Hepatocyte (in vitro differentiated cells): ENCODE measurements around the gene DIPK1B. TPM values are rescaled to one million over a fixed set of nuclear protein-coding genes. Genes with fewer than 3 reads are reported as not detected.

ENCODE experiments used
- DNase-seq: peaks from one replicate; pipeline ENCODE4 v3.0.0-alpha.2; 2016; ENCODE audit warnings: low spot score
- H2AFZ ChIP-seq: fragments of 200-600 bp; sonication (generic); 2 replicates; pipeline ENCODE4 v1.6.0; 2016; ENCODE audit warnings: antibody characterized with exemption, mild to moderate bottlenecking
- H3K27ac ChIP-seq: fragments of 200-600 bp; sonication (generic); 2 replicates; pipeline ENCODE4 v1.5.1; 2016; ENCODE audit warnings: mild to moderate bottlenecking
- H3K27me3 ChIP-seq: fragments of 200-600 bp; sonication (generic); 2 replicates; pipeline ENCODE4 v1.6.1; 2016
- H3K36me3 ChIP-seq: fragments of 200-600 bp; sonication (generic); replicated peaks from 2 replicates; pipeline ENCODE4 v1.5.1; 2016; ENCODE audit warnings: low read depth; ENCODE audit not compliant: insufficient read depth
- H3K4me1 ChIP-seq: fragments of 200-600 bp; sonication (generic); 2 replicates; pipeline ENCODE4 v1.5.1; 2016; ENCODE audit warnings: mild to moderate bottlenecking, moderate library complexity; ENCODE audit not compliant: insufficient read depth
- H3K4me2 ChIP-seq: fragments of 200-600 bp; sonication (generic); 2 replicates; pipeline ENCODE4 v1.6.0; 2016
- H3K4me3 ChIP-seq: fragments of 200-600 bp; sonication (generic); 2 replicates; pipeline ENCODE4 v1.5.1; 2016; ENCODE audit warnings: mild to moderate bottlenecking
- H3K79me2 ChIP-seq: fragments of 200-600 bp; sonication (generic); 2 replicates; pipeline ENCODE4 v1.6.0; 2017; ENCODE audit warnings: mild to moderate bottlenecking
- H3K9me2 ChIP-seq: fragments of 200-600 bp; sonication (generic); replicated peaks from 2 replicates; pipeline ENCODE4 v1.6.0; 2017; ENCODE audit warnings: mild to moderate bottlenecking; ENCODE audit not compliant: insufficient read depth
- H3K9me3 ChIP-seq: fragments of 200-600 bp; sonication (generic); 2 replicates; pipeline ENCODE4 v1.5.1; 2016; ENCODE audit warnings: low read depth, mild to moderate bottlenecking
- H4K20me1 ChIP-seq: fragments of 200-600 bp; sonication (generic); 2 replicates; pipeline ENCODE4 v1.6.0; 2016; ENCODE audit warnings: mild to moderate bottlenecking; ENCODE audit not compliant: insufficient read depth, poor library complexity, severe bottlenecking
- EZH2 ChIP-seq: fragments of 200-600 bp; sonication (generic); IDR thresholded peaks from 2 replicates; pipeline ENCODE4 v1.6.1; 2016; ENCODE audit warnings: antibody characterized with exemption, mild to moderate bottlenecking, borderline replicate concordance
- EZH2phosphoT487 ChIP-seq: fragments of 200-600 bp; sonication (generic); IDR thresholded peaks from one replicate; pipeline ENCODE4 v1.6.1; 2018; ENCODE audit warnings: antibody characterized with exemption, mild to moderate bottlenecking, low read depth, moderate library complexity; ENCODE audit not compliant: unreplicated experiment, severe bottlenecking
- WGBS: methylation state at CpG from one replicate; pipeline ENCODE4 v1.1.6; 2016; ENCODE audit warnings: low lambda C conversion rate; ENCODE audit errors: missing lambda C conversion rate; 5-methylcytosine and 5-hydroxymethylcytosine counted together
- polyA plus RNA-seq: library from polyadenylated mRNA; unstranded; fragments of >200 nt; fragmentation: Nextera tagmentation; extraction: Ambion mirVana; gene quantifications from 2 replicates; pipeline ENCODE4 v1.2.1, GENCODE V29; 2016
- total RNA-seq: library from RNA; depleted of rRNA; stranded (reverse); fragments of >200 nt; gene quantifications from 2 replicates; pipeline ENCODE4 v1.2.3, GENCODE V29; 2014
- TF ChIP-seq, protein P1 (sequence below): fragments of 200-600 bp; sonication (generic); IDR thresholded peaks from 2 replicates; pipeline ENCODE4 v1.5.1; 2016; ENCODE audit warnings: antibody characterized with exemption, mild to moderate bottlenecking; ENCODE audit not compliant: poor library complexity

DIPK1B gene
- total and polyA plus RNA-seq, 2 experiments from 2014 or later, result 33.3 to 39.4 TPM

DNA sequence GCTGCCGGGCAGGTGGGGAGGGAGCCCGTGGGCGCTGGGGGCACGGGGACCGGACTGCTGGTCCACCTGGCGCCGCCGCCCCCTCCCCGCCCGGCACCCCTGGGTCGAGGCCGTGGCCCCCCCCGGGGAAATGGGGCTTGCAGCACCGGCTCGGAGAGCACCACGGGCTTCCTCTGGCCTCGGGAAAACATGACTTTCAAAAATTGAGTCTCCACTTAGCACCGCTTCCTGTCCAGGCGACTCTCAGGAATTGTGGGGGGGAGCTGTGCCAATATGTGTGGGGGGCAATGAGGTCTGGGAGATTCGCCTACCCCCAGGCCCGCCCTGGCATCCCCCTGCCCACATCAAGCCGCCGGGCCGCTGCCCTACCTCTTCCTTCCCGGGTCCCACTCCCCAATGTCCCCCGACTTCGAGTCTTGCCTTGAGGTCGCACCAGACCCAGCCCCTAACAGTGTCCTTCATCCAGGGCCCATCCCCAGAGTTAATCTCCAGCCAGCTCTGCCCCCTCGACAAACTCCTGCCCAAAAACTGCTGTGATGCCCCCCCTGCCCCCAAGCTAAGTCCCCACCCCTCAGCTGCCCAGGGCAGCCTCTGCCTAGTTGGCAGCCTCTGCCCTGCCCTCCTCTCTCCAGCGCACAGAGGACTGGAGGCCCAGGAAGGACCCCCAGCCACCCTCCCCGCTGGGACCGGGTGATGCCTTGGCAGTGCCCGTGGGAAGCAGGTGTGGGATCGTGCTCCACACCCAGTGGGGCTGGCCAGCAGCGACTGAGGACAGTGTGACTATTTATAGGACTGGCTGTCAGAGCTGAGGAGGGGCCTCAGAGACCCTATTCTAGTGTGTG is 45.8 kb upstream of the DIPK1B start:
- peak overlapping the region; percentile 36 for H3K4me3 ChIP-seq
- no peaks in the 10 kb centered on the region for H3K9me3 ChIP-seq
- DNase-seq, result no peak
- no peaks in the 10 kb centered on the region for H3K36me3 ChIP-seq
- no peak overlapping the region for H3K27ac ChIP-seq
- no peak for TF ChIP-seq EZH2
- TF ChIP-seq, protein P1, sequence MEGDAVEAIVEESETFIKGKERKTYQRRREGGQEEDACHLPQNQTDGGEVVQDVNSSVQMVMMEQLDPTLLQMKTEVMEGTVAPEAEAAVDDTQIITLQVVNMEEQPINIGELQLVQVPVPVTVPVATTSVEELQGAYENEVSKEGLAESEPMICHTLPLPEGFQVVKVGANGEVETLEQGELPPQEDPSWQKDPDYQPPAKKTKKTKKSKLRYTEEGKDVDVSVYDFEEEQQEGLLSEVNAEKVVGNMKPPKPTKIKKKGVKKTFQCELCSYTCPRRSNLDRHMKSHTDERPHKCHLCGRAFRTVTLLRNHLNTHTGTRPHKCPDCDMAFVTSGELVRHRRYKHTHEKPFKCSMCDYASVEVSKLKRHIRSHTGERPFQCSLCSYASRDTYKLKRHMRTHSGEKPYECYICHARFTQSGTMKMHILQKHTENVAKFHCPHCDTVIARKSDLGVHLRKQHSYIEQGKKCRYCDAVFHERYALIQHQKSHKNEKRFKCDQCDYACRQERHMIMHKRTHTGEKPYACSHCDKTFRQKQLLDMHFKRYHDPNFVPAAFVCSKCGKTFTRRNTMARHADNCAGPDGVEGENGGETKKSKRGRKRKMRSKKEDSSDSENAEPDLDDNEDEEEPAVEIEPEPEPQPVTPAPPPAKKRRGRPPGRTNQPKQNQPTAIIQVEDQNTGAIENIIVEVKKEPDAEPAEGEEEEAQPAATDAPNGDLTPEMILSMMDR, result no peak
- no peak for TF ChIP-seq EZH2phosphoT487
- H3K4me2 ChIP-seq, result peak overlapping the region; percentile 80
- no peaks in the 10 kb centered on the region for H3K4me1 ChIP-seq
- no peaks in the 10 kb centered on the region for H4K20me1 ChIP-seq
- 81% methylated on average over 15 of the region's 35 CpGs for WGBS
- H3K27me3 ChIP-seq, result no peaks in the 10 kb centered on the region
- H3K79me2 ChIP-seq, result no peaks in the 10 kb centered on the region
- H3K9me2 ChIP-seq, result no peaks in the 10 kb centered on the region
- H2AFZ ChIP-seq, result no peak overlapping the region

- TF ChIP-seq EZH2 (no peak), EZH2phosphoT487 (no peak)
- TF ChIP-seq, protein P1, result no peak
- Histone ChIP-seq H3K9me3 (no peaks in the 10 kb centered on the region), H3K9me2 (no peaks in the 10 kb centered on the region), H4K20me1 (no peaks in the 10 kb centered on the region), H3K4me3 (no peak overlapping the region), H2AFZ (no peak overlapping the region), H3K36me3 (no peaks in the 10 kb centered on the region), H3K4me1 (peaks cover 1% of the 10 kb centered on the region), H3K4me2 (no peak overlapping the region), H3K79me2 (no peaks in the 10 kb centered on the region), H3K27me3 (no peaks in the 10 kb centered on the region), H3K27ac (no peak overlapping the region)
- 89% methylated on average over 19 of the region's 21 CpGs for WGBS
- no peak for DNase-seq
Observed at GRCh38 chr9:136667214-136667939, 45.0 kb upstream of the DIPK1B start.

GRCh38 chr9:136667940-136668760 is 44.2 kb upstream of the DIPK1B start:
- Histone ChIP-seq H3K79me2 (no peaks in the 10 kb centered on the region), H2AFZ (no peak overlapping the region), H3K9me2 (no peaks in the 10 kb centered on the region), H3K27ac (no peak overlapping the region), H3K36me3 (no peaks in the 10 kb centered on the region), H3K4me1 (peaks cover 3% of the 10 kb centered on the region), H3K27me3 (no peaks in the 10 kb centered on the region), H3K9me3 (no peaks in the 10 kb centered on the region), H3K4me2 (no peak overlapping the region), H4K20me1 (no peaks in the 10 kb centered on the region), H3K4me3 (no peak overlapping the region)
- DNase-seq, result no peak
- TF ChIP-seq EZH2phosphoT487, result no peak
- 85% methylated on average over 34 of the region's 40 CpGs for WGBS
